ENCODE results near the gene ROBO4.

ROBO4 gene

GRCh38 chr11:124897674-124898262 lies at the start of gene ROBO4:
Gene ROBO4, minus strand, starts transcription at chr11:124897865. Its CDS starts 70 bp downstream, at chr11:124897795.
- Histone ChIP-seq H3K27ac (ENCODE audit: low read length) (peak within 1 kb of the TSS; percentile 45), H3K9me3 (ENCODE audit: control insufficient read depth in 1 of 2, low read length in 2 of 2) (no peaks in the 10 kb centered on the region), H3K27me3 (ENCODE audit: low read depth, low read length) (no peaks in the 10 kb centered on the region), H3K4me1 (ENCODE audit: control insufficient read depth in 1 of 2, insufficient read depth in 2 of 2, low read length in 2 of 2) (no peaks in the 10 kb centered on the region), H3K4me3 (ENCODE audit: low read depth in 1 of 2, low read length in 2 of 2) (peak within 1 kb of the TSS; percentile 25 to 31), H3K36me3 (ENCODE audit: control insufficient read depth in 1 of 2, insufficient read depth in 2 of 2, low read length in 2 of 2) (no peaks in the 10 kb centered on the region)

- Histone ChIP-seq H3K4me3 (ENCODE audit: low read depth in 1 of 2, low read length in 2 of 2) (no peak overlapping the region), H3K36me3 (ENCODE audit: control insufficient read depth in 1 of 2, insufficient read depth in 2 of 2, low read length in 2 of 2) (no peaks in the 10 kb centered on the region), H3K27ac (ENCODE audit: low read length) (no peak overlapping the region), H3K27me3 (ENCODE audit: low read depth, low read length) (no peaks in the 10 kb centered on the region), H3K4me1 (ENCODE audit: control insufficient read depth in 1 of 2, insufficient read depth in 2 of 2, low read length in 2 of 2) (no peaks in the 10 kb centered on the region), H3K9me3 (ENCODE audit: control insufficient read depth in 1 of 2, low read length in 2 of 2) (no peaks in the 10 kb centered on the region)
These were observed 49.1 kb upstream of the ROBO4 start for GRCh38 chr11:124946735-124947141.

GRCh38 chr11:124945826-124946225 lies 48.2 kb upstream of the ROBO4 start:
- Histone ChIP-seq H3K4me3 (ENCODE audit: low read depth in 1 of 2, low read length in 2 of 2) (no peak overlapping the region), H3K36me3 (ENCODE audit: control insufficient read depth in 1 of 2, insufficient read depth in 2 of 2, low read length in 2 of 2) (no peaks in the 10 kb centered on the region), H3K27ac (ENCODE audit: low read length) (no peak overlapping the region), H3K27me3 (ENCODE audit: low read depth, low read length) (no peaks in the 10 kb centered on the region), H3K9me3 (ENCODE audit: control insufficient read depth in 1 of 2, low read length in 2 of 2) (no peaks in the 10 kb centered on the region), H3K4me1 (ENCODE audit: control insufficient read depth in 1 of 2, insufficient read depth in 2 of 2, low read length in 2 of 2) (no peaks in the 10 kb centered on the region)

GRCh38 chr11:124944565-124944964 lies 46.9 kb upstream of the ROBO4 start:
- Histone ChIP-seq H3K27ac (ENCODE audit: low read length) (no peak overlapping the region), H3K4me3 (ENCODE audit: low read depth in 1 of 2, low read length in 2 of 2) (no peak overlapping the region), H3K4me1 (ENCODE audit: control insufficient read depth in 1 of 2, insufficient read depth in 2 of 2, low read length in 2 of 2) (no peaks in the 10 kb centered on the region), H3K36me3 (ENCODE audit: control insufficient read depth in 1 of 2, insufficient read depth in 2 of 2, low read length in 2 of 2) (no peaks in the 10 kb centered on the region), H3K27me3 (ENCODE audit: low read depth, low read length) (no peaks in the 10 kb centered on the region), H3K9me3 (ENCODE audit: control insufficient read depth in 1 of 2, low read length in 2 of 2) (no peaks in the 10 kb centered on the region)

- Histone ChIP-seq H3K4me1 (ENCODE audit: control insufficient read depth in 1 of 2, insufficient read depth in 2 of 2, low read length in 2 of 2) (no peaks in the 10 kb centered on the region), H3K4me3 (ENCODE audit: low read depth in 1 of 2, low read length in 2 of 2) (no peak overlapping the region), H3K27ac (ENCODE audit: low read length) (no peak overlapping the region)
These were observed 46.1 kb upstream of the ROBO4 start for GRCh38 chr11:124943741-124944140.

GRCh38 chr11:124943254-124943616 lies 45.6 kb upstream of the ROBO4 start:
- Histone ChIP-seq H3K27ac (ENCODE audit: low read length) (no peak overlapping the region), H3K9me3 (ENCODE audit: control insufficient read depth in 1 of 2, low read length in 2 of 2) (no peaks in the 10 kb centered on the region), H3K4me1 (ENCODE audit: control insufficient read depth in 1 of 2, insufficient read depth in 2 of 2, low read length in 2 of 2) (no peaks in the 10 kb centered on the region), H3K27me3 (ENCODE audit: low read depth, low read length) (no peaks in the 10 kb centered on the region), H3K4me3 (ENCODE audit: low read depth in 1 of 2, low read length in 2 of 2) (no peak overlapping the region), H3K36me3 (ENCODE audit: control insufficient read depth in 1 of 2, insufficient read depth in 2 of 2, low read length in 2 of 2) (no peaks in the 10 kb centered on the region)

More at GRCh38 chr11:124943741-124944140, 46.1 kb upstream of the ROBO4 start:
- no peaks in the 10 kb centered on the region for H3K36me3 ChIP-seq (ENCODE audit: control insufficient read depth in 1 of 2, insufficient read depth in 2 of 2, low read length in 2 of 2)
- no peaks in the 10 kb centered on the region for H3K27me3 ChIP-seq (ENCODE audit: low read depth, low read length)
- H3K9me3 ChIP-seq (ENCODE audit: control insufficient read depth in 1 of 2, low read length in 2 of 2), result no peaks in the 10 kb centered on the region

- Histone ChIP-seq H3K27ac (ENCODE audit: low read length) (no peak overlapping the region), H3K4me3 (ENCODE audit: low read depth in 1 of 2, low read length in 2 of 2) (no peak overlapping the region), H3K27me3 (ENCODE audit: low read depth, low read length) (no peaks in the 10 kb centered on the region), H3K4me1 (ENCODE audit: control insufficient read depth in 1 of 2, insufficient read depth in 2 of 2, low read length in 2 of 2) (no peaks in the 10 kb centered on the region), H3K36me3 (ENCODE audit: control insufficient read depth in 1 of 2, insufficient read depth in 2 of 2, low read length in 2 of 2) (no peaks in the 10 kb centered on the region), H3K9me3 (ENCODE audit: control insufficient read depth in 1 of 2, low read length in 2 of 2) (no peaks in the 10 kb centered on the region)
These were observed 45.0 kb upstream of the ROBO4 start for GRCh38 chr11:124942466-124943253.

- no peak overlapping the region for H3K4me3 ChIP-seq (ENCODE audit: low read depth in 1 of 2, low read length in 2 of 2)
- H3K27ac ChIP-seq (ENCODE audit: low read length), result no peak overlapping the region
- H3K27me3 ChIP-seq (ENCODE audit: low read depth, low read length), result no peaks in the 10 kb centered on the region
- H3K9me3 ChIP-seq (ENCODE audit: control insufficient read depth in 1 of 2, low read length in 2 of 2), result no peaks in the 10 kb centered on the region
- no peaks in the 10 kb centered on the region for H3K4me1 ChIP-seq (ENCODE audit: control insufficient read depth in 1 of 2, insufficient read depth in 2 of 2, low read length in 2 of 2)
- H3K36me3 ChIP-seq (ENCODE audit: control insufficient read depth in 1 of 2, insufficient read depth in 2 of 2, low read length in 2 of 2), result no peaks in the 10 kb centered on the region
These were observed 44.0 kb upstream of the ROBO4 start for GRCh38 chr11:124941703-124942102.

- H3K4me3 ChIP-seq (ENCODE audit: low read depth in 1 of 2, low read length in 2 of 2), result no peak overlapping the region
- H3K4me1 ChIP-seq (ENCODE audit: control insufficient read depth in 1 of 2, insufficient read depth in 2 of 2, low read length in 2 of 2), result peaks cover 0 to 3% of the 10 kb centered on the region in 2 donors
- no peak overlapping the region for H3K27ac ChIP-seq (ENCODE audit: low read length)
- H3K27me3 ChIP-seq (ENCODE audit: low read depth, low read length), result no peaks in the 10 kb centered on the region
- no peaks in the 10 kb centered on the region for H3K36me3 ChIP-seq (ENCODE audit: control insufficient read depth in 1 of 2, insufficient read depth in 2 of 2, low read length in 2 of 2)
- no peaks in the 10 kb centered on the region for H3K9me3 ChIP-seq (ENCODE audit: control insufficient read depth in 1 of 2, low read length in 2 of 2)
These were observed 41.3 kb upstream of the ROBO4 start for GRCh38 chr11:124938970-124939369.

- Histone ChIP-seq H3K27ac (ENCODE audit: low read length) (no peak overlapping the region), H3K36me3 (ENCODE audit: control insufficient read depth in 1 of 2, insufficient read depth in 2 of 2, low read length in 2 of 2) (no peaks in the 10 kb centered on the region), H3K4me1 (ENCODE audit: control insufficient read depth in 1 of 2, insufficient read depth in 2 of 2, low read length in 2 of 2) (peaks cover 0 to 3% of the 10 kb centered on the region in 2 donors), H3K27me3 (ENCODE audit: low read depth, low read length) (no peaks in the 10 kb centered on the region), H3K9me3 (ENCODE audit: control insufficient read depth in 1 of 2, low read length in 2 of 2) (no peaks in the 10 kb centered on the region), H3K4me3 (ENCODE audit: low read depth in 1 of 2, low read length in 2 of 2) (no peak overlapping the region)
These were observed 40.6 kb upstream of the ROBO4 start for GRCh38 chr11:124938206-124938765.

GRCh38 chr11:124937336-124937935 lies 39.8 kb upstream of the ROBO4 start:
- no peaks in the 10 kb centered on the region for H3K27me3 ChIP-seq (ENCODE audit: low read depth, low read length)
- no peak overlapping the region for H3K27ac ChIP-seq (ENCODE audit: low read length)
- peaks cover 0 to 3% of the 10 kb centered on the region in 2 donors for H3K4me1 ChIP-seq (ENCODE audit: control insufficient read depth in 1 of 2, insufficient read depth in 2 of 2, low read length in 2 of 2)
- H3K4me3 ChIP-seq (ENCODE audit: low read depth in 1 of 2, low read length in 2 of 2), result no peak overlapping the region
- H3K9me3 ChIP-seq (ENCODE audit: control insufficient read depth in 1 of 2, low read length in 2 of 2), result no peaks in the 10 kb centered on the region
- H3K36me3 ChIP-seq (ENCODE audit: control insufficient read depth in 1 of 2, insufficient read depth in 2 of 2, low read length in 2 of 2), result no peaks in the 10 kb centered on the region
